Ramos (cell line): ENCODE data around the gene ZNF552.
"Not testable (repeated sequence)": the region's sequence is repeated elsewhere in the genome, so short reads cannot be mapped to it uniquely, and the experiment has no call there.

Experiments used
- in situ Hi-C: fragments of 300-500 bp; cut with MboI; formaldehyde crosslinking; loops from one replicate; pipeline ENCODE4 v1.14.3; 2022; ENCODE audit warnings: low sequenced_read_pairs; ENCODE audit not compliant: unreplicated experiment

ZNF552 gene

GRCh38 chr19:57814505-57815246, at the start of gene ZNF552:
Gene ZNF552, minus strand, starts transcription at chr19:57814913. Its CDS starts 170 bp downstream, at chr19:57814743.
- in situ Hi-C loops, result no loop called here

DNA sequence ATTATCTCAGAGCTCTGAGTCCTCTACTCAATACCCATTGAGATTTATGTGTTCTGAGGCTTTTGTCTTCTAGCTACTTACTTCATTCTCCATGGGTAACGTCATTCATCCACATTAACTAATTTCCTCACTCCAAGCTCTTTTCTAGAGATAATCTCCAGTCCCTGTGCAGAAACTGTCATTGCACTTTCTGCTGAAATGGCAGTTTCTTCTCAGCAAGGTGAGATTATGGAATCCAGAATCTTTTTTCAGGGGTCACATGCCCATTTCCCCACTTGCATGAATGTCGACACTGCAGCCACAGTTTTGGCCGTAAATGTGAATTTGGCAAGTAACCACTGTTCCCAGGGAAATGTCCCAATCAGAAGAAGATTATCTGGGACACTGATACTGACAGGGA, 47.6 kb upstream of the ZNF552 start:
- in situ Hi-C loops, result not testable (repeated sequence)

GRCh38 chr19:57854117-57854516, 39.4 kb upstream of the ZNF552 start:
- in situ Hi-C loops, result not testable (repeated sequence)

GRCh38 chr19:57851812-57852603, 37.3 kb upstream of the ZNF552 start:
- in situ Hi-C loops, result not testable (repeated sequence)

- in situ Hi-C loops, result no loop called here
Observed at GRCh38 chr19:57850553-57851017, 35.9 kb upstream of the ZNF552 start.

DNA sequence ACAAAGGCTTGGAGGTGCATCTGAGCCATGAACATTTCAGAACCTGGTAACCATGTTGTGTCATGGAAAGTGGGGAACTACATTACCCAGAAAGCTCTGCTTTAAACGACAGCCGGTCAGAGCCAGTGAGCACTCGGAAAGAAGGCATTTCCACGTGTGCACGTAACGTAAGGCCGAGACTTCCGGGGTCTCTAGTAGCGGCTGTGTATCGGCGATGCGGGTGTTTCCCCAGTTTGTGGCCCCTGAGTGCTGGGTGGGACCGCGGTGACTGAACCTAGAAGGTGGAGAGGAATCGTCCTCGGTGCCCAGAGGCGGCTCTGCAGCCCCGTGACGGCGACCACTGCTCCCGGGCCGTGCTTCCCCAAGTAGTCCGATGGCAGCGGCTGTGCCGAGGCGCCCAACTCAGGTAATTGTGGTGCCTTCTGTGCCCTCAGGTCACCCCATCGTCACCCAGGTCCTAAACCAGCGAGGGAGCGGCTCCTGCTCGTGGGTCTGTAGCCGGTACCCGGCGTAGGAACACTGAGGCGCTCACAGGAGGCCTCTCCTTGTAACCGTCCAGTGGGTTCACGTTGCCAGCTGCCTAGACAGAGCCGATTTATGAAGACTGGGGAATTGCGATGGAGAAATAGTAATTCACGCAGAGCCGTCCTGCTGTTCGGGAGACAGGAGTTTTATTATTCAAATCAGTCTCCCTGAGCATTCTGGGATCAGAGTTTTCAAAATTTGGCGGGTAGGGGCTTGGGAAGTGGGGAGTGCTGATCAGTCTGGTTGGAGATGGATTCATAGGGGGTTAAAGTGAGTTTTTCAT, 35.2 kb upstream of the ZNF552 start, which contains the start of gene ZNF587:
TSS of gene ZNF587 (plus strand) at position 194 of the 808 bp plus-strand sequence. CDS start at position 374, 180 bp downstream.
- in situ Hi-C loops, result not testable (repeated sequence)

DNA sequence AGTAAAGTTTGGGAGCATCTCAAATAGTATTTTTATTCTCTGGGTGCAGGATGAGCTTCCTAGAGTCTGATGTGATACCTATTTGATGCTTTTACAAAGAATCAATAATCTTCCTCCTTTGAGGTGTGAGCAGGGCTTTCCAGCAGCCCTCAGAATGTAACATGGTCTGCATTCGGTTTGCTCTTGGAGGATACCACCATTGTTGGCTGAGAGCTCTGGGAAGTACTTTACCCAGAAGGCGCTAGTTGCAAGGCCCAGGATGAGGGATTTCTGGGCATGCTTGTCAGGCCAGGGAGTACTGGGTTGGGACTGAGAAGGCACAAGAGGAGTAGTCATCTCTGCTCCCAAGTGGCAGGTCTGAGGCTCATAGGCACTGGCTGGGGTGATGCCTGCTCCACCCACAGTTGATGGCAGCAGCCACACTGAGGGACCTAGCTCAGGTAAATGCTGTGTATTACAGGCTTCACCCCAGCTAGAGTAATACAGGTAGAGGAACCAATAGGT, 34.5 kb upstream of the ZNF552 start:
- in situ Hi-C loops, result not testable (repeated sequence)

DNA sequence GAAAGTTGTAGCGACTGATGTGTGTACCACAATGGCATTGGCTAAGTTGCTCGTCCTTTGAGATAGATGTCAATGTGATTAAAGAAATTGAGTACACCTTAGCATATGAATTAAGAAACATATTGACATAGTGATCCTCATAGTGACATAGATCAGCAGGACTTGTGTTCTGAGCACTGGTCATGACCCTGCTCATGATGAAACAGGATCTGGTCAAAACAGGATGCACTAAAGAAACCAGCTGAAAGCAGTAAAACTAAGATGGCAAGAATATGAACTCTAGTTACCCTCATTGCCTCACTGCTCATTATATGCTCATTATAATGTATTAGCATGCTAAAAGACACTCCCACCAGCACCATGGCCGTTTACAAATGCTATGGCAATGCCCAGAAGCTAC, 32.5 kb upstream of the ZNF552 start:
- in situ Hi-C loops, result not testable (repeated sequence)

DNA sequence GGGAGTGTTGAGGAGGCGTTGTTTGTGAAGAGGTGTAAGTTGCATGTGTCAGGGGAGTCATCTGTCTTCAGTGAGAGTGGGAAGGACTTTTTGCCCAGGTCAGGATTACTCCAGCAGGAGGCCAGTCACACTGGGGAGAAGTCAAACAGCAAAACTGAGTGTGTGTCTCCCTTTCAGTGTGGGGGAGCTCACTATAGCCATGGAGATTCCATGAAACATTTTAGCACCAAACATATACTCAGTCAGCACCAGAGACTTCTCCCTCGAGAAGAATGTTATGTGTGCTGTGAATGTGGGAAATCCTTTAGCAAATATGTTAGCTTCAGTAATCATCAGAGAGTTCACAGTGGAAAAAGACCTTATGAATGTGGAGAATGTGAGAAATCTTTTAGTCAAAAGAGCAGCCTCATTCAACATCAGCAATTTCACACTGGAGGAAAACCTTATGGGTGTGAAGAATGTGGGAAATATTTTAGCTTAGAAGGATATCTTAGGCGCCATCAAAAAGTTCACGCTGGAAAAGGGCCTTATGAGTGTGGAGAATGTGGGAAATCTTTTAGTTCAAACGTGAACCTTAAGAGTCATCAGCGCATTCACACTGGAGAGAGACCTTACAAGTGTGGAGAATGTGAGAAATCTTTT, 26.5 kb upstream of the ZNF552 start:
- in situ Hi-C loops, result no loop called here

- in situ Hi-C loops, result not testable (repeated sequence)
Observed at GRCh38 chr19:57838622-57839191, 24.0 kb upstream of the ZNF552 start.

DNA sequence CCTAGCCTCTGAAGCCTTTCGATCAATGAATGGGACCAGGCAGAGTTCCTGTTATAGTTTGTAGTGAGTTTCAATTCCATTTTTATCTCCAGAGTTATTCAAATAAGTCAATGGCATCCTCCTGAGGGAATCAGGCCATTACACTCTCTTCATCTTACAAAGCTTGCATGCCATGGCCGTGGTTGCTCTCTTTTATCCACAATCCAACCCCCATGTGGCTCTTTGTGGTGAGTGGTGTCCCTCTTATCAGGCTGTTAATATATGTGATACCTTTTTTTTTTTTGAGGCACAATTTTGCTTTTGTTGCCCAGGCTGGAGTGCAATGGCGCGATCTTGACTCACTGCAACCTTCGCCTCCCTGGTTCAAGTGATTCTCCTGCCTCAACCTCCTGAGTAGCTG, 22.3 kb upstream of the ZNF552 start:
- in situ Hi-C loops, result not testable (repeated sequence)

DNA sequence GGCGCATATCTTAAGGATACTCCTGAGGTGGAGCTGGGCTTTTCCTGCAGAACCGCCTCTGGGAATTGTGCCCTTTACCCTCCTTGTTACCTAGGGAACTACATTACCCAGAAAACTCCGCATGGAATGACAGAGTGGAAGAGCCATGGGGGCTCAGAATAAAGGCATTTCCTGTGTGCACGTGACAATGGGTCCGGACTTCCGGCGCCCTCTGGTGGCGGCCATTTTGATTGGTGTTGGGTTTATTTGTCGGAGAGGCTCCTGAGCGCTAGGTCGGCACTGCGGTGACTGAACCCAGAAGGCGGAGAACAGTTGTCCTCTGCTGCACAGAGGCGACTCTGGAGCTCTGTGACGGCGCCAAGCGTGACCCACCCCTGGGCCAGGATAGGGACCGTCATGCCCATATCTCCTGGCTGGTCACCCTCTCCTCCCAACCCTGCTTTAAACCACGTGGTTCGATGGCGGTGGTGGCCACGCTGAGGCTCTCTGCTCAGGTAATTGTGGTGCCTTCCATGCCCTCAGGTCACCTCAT, 15.4 kb upstream of the ZNF552 start, which contains the start of gene ZNF587B:
TSS of gene ZNF587B (plus strand) at position 229 of the 532 bp plus-strand sequence. CDS start at position 459, 230 bp downstream.
- in situ Hi-C loops, result no loop called here

GRCh38 chr19:57829316-57829715, 14.6 kb upstream of the ZNF552 start:
- in situ Hi-C loops, result no loop called here

GRCh38 chr19:57825511-57825910, 10.8 kb upstream of the ZNF552 start:
- in situ Hi-C loops, result no loop called here

DNA sequence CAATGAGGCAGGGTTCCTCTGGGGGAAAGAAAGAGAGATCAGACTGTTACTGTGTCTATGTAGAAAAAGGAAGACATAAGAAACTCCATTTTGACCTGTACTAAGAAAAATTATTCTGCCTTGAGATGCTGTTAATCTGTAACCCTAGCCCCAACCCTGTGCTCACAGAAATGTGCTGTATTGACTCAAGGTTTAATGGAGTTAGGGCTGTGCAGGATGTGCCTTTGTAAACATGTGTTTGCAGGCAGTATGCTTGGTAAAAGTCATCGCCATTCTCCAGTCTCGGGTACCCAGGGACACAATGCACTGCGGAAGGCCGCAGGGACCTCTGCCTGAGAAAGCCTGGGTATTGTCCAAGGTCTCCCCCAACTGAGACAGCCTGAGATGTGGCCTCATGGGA, 8.9 kb upstream of the ZNF552 start:
- in situ Hi-C loops, result not testable (repeated sequence)

GRCh38 chr19:57823155-57823554, 8.4 kb upstream of the ZNF552 start:
- in situ Hi-C loops, result not testable (repeated sequence)

GRCh38 chr19:57821501-57821900, 6.8 kb upstream of the ZNF552 start:
- in situ Hi-C loops, result not testable (repeated sequence)

DNA sequence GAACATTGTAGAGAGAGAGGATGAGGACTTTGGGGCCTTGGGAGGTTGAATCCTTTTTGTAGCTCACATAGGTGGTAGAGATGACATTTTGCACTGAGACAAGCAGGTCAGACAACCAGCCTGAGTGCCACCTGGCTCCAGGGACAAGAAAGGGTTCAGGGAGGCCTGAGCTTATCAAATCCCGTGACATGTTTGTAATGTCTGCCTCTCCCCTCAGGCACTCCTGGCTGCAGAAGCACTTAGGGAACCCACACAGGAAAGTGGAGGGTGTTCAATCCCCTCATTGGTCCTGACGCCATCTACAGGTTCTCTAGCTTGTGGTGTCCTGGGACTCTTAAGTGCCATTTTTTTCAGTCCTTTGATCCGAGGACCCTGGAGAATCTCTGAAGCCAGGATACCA, 6.4 kb upstream of the ZNF552 start:
- in situ Hi-C loops, result not testable (repeated sequence)

DNA sequence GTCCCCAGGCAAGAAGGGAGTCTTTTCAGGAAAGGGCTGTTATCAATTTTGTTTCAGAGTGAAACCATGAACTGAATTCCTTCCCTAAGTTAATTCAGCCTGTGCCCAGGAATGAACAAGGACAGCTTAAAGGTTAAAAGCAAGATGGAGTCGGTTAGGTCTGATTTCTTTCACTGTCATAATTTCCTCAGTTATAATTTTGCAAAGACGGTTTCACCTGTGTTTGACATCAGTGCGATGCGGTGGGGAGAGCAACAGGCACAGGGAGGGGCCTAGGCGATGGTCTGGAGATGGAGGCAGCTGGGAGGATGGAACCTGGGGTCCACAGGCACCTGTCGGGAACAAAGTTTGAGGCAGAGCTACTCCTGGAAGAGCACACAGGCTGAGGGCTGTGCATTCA, 5.9 kb upstream of the ZNF552 start:
- in situ Hi-C loops, result no loop called here
